Tibial nerve (tissue), 4 donors: ENCODE results near the gene TWNK.

Experiments
- CTCF ChIP-seq, 5 experiments: fragments of 200-600 bp in 3 of 5; fragments of 450-650 bp in 2 of 5; sonication (generic) in 3 of 5; IDR thresholded peaks; one replicate each; pipeline ENCODE4 v1.5.1; 2016 to 2019; ENCODE audit warnings: antibody characterized with exemption in 5 of 5, mild to moderate bottlenecking in 3 of 5, moderate library complexity in 2 of 5
- EP300 ChIP-seq, 2 donors: sonication (generic); formaldehyde crosslinking; IDR thresholded peaks; one replicate each; pipeline ENCODE4 v1.6.1; 2017; ENCODE audit warnings: antibody characterized with exemption in 2 of 2, mild to moderate bottlenecking in 1 of 2

GRCh38 chr10:101014230-101014884, 27.0 kb downstream of the TWNK start:
- TF ChIP-seq EP300 (IDR thresholded peaks at IDR 0.05), result no peak
- peak; percentile 91 to 94 (median 93) for TF ChIP-seq CTCF (IDR thresholded peaks at IDR 0.05)
